Fibroblast of lung (primary cell): ENCODE measurements around the gene MAML3.

Experiments
- EZH2 ChIP-seq: IDR thresholded peaks from 2 replicates; pipeline ENCODE4 v1.5.1; 2012; ENCODE audit warnings: low read length, control low read depth, mild to moderate bottlenecking; ENCODE audit errors: missing control alignments
- TF ChIP-seq, protein P1 (sequence below), 2 donors: IDR thresholded peaks in 1 of 2; conservative IDR thresholded peaks in 1 of 2; 1 replicate in 1 of 2; 2 replicates in 1 of 2; pipeline ENCODE4 v1.5.1; 2011 to 2012; ENCODE audit warnings: low read length in 2 of 2, control low read depth in 1 of 2, inconsistent platforms in 1 of 2, low read depth in 1 of 2, mild to moderate bottlenecking in 1 of 2

DNA sequence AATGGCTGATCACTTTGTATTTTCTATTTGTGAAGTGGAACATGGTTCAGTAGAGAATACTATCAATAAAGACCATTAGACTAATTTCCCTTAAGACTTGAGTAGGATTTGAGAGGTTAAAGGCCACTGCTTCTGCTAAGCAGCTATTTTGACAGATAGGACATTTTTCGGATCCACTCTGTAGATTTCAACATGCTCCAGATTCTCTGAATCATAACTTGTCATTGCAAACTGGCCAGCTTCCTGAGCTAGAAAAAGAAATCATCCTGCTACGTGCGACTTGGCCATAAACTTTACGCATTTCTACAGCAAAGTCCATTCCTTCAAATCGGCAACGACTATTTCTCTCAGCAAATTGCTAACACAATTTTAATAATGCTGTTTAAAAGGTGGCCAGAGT, 433.2 kb downstream of the MAML3 start:
- TF ChIP-seq, protein P1, sequence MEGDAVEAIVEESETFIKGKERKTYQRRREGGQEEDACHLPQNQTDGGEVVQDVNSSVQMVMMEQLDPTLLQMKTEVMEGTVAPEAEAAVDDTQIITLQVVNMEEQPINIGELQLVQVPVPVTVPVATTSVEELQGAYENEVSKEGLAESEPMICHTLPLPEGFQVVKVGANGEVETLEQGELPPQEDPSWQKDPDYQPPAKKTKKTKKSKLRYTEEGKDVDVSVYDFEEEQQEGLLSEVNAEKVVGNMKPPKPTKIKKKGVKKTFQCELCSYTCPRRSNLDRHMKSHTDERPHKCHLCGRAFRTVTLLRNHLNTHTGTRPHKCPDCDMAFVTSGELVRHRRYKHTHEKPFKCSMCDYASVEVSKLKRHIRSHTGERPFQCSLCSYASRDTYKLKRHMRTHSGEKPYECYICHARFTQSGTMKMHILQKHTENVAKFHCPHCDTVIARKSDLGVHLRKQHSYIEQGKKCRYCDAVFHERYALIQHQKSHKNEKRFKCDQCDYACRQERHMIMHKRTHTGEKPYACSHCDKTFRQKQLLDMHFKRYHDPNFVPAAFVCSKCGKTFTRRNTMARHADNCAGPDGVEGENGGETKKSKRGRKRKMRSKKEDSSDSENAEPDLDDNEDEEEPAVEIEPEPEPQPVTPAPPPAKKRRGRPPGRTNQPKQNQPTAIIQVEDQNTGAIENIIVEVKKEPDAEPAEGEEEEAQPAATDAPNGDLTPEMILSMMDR (conservative IDR thresholded peaks at IDR 0.05 in 1 of 2, IDR thresholded peaks at IDR 0.05 in 1 of 2; ENCODE audit: low read depth in 1 of 2, low read length in 2 of 2), result no peak
- TF ChIP-seq EZH2, result no peak
